Measurements from ENCODE around the gene APOL2.
"Not testable (repeated sequence)": the region's sequence is repeated elsewhere in the genome, so short reads cannot be mapped to it uniquely, and the experiment has no call there.

Gene APOL2

DNA sequence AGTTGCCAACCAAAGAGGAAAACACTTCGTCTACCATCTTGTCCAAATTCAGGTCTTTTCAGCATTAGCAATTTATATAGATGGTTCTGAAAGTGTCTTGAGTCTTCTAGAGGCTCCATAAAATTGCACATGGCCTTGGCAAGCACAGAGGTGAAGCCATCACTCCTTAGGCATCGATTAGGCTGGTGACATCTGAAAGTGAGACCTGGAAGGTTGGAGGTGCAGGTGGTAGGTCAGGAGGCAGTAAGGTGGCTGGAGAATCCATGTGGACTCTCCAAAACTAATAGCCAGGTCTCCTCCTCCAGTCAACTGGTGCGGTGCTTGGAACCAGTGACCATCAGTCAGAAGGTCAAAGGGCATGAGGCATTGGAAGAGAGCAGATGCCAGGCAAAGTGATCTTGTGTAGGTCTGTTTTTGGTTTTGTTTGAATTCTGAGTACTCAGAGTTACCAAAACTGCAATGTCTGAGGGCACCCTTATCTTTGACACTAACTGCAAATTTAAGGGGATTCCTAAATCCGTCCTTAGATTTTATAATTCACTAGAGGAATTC, 6.6 kb upstream of the APOL2 start:
- in situ Hi-C loops (cut with MboI; ENCODE audit: low sequenced_read_pairs) = no loop called here

- in situ Hi-C loops (cut with MboI; ENCODE audit: low sequenced_read_pairs) = no loop called here
Measured at GRCh38 chr22:36244522-36245391, 5.4 kb upstream of the APOL2 start.

DNA sequence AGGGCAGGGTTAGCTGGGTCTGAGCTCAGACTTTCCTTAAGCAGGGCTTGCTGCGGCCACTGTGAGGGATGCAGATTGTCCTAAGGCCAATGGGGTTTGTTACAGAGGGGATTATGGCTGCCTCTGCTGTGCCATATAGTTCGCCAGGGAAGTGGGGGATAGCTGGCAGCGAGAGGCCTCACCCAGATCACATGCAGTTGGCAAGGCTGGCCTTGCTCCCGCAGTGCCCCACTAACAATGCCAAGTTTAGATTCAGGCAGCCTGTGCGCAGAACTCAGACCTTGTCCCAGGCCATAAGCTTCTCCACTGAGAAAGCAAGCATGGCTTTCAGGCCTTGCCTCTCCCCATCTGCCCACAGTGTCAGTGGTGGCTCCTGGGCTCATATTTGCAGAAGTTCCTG, 4.7 kb upstream of the APOL2 start:
- in situ Hi-C loops (cut with MboI; ENCODE audit: low sequenced_read_pairs) = no loop called here

DNA sequence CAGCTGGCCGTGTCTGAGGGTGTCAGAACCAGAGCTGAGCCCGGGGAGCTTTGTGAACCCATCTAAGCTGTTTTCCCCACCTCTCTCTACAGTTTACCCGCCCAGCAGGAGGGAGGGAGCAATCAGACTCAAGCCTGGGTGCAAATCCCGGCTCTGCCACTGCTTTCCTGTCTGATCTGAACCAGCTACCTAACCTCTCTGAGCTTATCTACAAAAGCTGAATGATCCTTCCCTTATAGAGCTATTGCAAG, 252 bp downstream of the APOL2 start:
- in situ Hi-C loops (cut with MboI; ENCODE audit: low sequenced_read_pairs) = no loop called here

DNA sequence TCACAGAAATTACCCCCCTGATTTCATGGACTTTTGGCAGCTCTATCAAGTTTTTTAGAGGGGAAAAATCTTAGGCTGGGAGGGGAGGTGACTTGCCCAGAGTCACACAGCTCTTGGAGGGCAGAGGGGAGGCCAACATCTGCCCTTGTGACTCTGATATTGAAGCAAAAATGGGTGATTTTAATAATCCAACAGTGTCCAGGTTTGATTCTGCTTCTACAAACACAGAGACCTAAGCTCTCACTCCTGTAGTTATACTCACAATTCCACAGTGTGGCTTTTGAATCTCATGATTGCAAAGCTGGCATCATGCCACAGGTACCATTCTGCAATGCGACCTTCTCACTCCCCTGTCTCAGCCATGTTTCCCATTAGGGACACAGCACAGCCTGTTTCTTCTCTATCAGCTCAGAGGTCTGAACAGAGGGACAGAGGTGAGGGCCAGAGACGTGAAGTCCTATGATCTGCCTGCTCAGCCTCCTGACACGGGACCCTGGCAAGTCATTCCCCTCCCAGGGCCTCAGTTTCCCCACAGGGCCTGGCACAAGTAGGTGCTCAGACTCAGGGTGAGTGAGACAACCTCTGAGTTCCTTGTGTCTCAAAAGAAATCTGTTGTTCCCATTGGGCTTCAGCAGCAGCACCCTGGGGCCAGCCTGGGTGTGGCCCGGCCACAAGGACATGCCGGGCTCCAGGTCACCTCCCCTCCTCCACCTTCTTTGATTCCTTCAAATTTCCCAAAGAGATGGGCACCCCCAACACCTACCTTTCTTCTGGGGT, 766 bp downstream of the APOL2 start:
- in situ Hi-C loops (cut with MboI; ENCODE audit: low sequenced_read_pairs) = no loop called here

GRCh38 chr22:36237462-36238372, 1.6 kb downstream of the APOL2 start:
- in situ Hi-C loops (cut with MboI; ENCODE audit: low sequenced_read_pairs) = no loop called here

GRCh38 chr22:36236388-36237319, 2.7 kb downstream of the APOL2 start:
- in situ Hi-C loops (cut with MboI; ENCODE audit: low sequenced_read_pairs) = no loop called here

DNA sequence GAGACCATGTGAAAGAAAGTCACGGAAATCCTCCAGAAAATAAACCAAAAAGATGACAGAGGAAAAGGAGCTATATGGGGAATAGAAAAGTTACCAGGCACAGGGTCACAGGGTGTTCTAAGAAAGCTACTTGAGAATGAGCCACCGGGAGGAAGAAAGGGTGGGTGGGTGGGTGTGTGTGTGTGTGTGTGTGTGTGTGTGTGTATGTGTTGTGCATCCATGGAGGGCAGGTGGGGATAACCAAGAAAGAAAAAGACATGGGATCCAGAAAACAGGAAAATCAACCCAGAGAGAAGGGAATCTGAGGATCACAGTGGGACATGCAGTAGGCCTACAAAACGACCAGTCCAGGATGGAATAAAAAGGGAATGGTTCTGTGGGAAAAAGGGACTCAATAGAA, 3.7 kb downstream of the APOL2 start:
- in situ Hi-C loops (cut with MboI; ENCODE audit: low sequenced_read_pairs) = no loop called here

- in situ Hi-C loops (cut with MboI; ENCODE audit: low sequenced_read_pairs) = no loop called here
Measured at GRCh38 chr22:36234919-36235318, 4.4 kb downstream of the APOL2 start.

DNA sequence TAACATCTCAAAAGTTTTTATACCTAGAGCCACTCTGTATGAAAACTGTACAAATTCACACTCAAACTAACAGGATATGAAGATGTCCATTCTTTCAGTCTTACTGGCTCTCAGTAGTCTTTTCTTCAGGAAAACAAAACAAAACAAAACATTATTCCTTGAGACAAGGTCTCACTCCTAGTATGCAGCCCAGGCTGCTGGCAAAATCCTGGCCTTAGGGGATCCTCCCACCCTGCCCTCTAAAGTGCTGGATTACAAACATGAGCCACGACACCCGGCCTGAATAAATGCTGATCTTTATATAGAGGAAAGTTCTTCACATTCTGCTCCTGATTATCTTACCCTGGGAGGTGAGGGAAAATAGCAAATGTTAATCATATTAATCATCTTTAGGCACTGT, 5.1 kb downstream of the APOL2 start:
- in situ Hi-C loops (cut with MboI; ENCODE audit: low sequenced_read_pairs) = no loop called here

DNA sequence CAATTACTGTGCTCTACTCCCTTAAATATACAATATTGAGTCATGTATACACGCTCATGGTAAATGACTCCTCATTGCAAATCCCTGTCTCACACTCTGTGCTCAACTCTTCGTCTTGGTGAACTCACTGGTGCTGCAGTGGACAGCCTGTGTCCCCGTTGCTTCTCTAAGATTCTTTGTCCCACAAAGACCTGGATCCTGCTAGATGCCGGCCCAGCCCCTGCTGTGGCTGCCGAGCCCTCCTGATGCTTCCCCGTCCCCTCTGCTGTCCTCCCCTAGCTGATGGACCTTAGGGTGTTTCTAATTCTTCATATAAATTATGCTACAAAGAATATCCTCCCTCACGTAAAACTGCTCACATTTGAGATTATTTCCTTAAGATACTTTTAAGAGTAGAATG, 5.5 kb downstream of the APOL2 start:
- in situ Hi-C loops (cut with MboI; ENCODE audit: low sequenced_read_pairs) = no loop called here

- in situ Hi-C loops (cut with MboI; ENCODE audit: low sequenced_read_pairs) = no loop called here
Measured at GRCh38 chr22:36232715-36233401, 6.5 kb downstream of the APOL2 start.

DNA sequence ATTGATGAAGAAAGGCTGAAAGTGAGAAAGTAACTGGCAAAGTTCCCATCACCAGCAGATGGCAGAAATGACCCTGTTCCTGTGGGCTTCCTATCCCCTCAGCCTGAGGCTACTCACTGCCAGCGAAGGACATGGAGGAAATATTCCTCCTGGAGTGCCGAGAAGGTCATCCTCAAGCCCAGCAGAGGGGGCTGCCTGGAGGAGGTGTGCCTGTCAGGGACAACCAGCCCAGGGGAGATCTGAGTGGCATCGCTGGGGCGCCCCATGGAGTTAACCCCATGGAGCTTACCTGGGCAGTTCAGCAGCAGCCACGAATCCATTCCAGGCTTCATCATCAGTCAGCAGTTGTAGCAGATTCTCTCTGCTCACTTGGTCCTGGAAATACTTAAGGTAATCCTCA, 8.3 kb downstream of the APOL2 start:
- in situ Hi-C loops (cut with MboI; ENCODE audit: low sequenced_read_pairs) = not testable (repeated sequence)

DNA sequence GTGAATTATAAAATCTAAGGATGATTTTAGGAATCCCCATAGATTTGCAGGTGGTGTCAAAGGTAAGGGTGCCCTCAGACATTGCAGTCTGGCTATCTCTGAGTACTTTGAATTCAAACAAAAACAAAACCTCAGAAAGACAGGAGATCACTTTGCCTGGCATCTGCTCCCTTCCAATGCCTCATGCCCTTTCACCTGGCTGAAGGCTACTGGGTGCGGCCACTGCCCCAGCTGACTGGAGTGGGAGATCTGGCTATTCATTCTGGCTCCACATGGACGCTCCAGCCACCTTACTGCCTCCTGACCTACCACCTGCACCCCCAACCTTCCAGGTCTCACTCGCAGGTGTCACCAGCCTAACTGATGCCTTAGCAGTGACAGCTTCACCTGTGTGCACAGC, 9.7 kb downstream of the APOL2 start:
- in situ Hi-C loops (cut with MboI; ENCODE audit: low sequenced_read_pairs) = not testable (repeated sequence)

GRCh38 chr22:36228944-36229343, 10.4 kb downstream of the APOL2 start:
- in situ Hi-C loops (cut with MboI; ENCODE audit: low sequenced_read_pairs) = no loop called here

GRCh38 chr22:36228369-36228768, 11.0 kb downstream of the APOL2 start:
- in situ Hi-C loops (cut with MboI; ENCODE audit: low sequenced_read_pairs) = not testable (repeated sequence)

DNA sequence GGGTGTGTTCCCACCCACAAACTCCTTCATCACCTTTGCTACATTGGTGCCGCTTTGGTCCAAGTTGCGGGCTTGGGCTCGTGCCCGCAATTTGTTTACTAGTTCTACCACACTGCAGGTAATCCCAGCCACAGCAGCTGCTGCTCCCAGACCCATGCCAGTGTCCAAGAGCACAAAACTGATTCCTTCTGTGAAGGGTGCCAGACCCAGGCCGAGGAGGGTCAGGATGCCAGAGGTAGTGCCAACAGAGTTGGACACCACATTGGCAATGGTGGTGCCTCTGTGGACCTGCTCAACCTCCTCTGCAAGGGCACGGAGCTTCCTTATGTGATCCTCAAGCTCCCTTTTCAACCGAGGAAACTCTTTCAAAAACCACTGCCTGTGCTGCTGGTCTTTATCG, 11.5 kb downstream of the APOL2 start:
- in situ Hi-C loops (cut with MboI; ENCODE audit: low sequenced_read_pairs) = no loop called here

GRCh38 chr22:36227396-36227795, 11.9 kb downstream of the APOL2 start:
- in situ Hi-C loops (cut with MboI; ENCODE audit: low sequenced_read_pairs) = no loop called here

DNA sequence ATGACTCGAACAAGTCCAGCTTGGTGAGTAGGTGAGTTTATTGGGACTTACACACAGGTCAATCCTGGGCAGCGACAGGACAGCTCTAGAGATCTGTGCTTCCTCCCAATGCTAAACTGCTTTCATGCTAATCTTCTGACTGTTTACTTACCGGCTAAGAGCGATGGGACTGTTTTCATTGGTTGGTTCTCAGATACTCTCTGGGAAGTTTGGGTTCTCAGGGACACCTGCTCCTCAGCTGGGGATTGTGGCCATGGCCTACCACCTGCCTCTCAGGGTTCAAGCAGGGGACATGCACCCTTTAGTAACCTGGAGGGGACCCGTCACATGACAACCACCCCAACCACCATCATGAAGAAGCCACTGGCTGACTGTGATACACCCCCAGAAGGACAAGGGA, 13.1 kb downstream of the APOL2 start:
- in situ Hi-C loops (cut with MboI; ENCODE audit: low sequenced_read_pairs) = no loop called here
